COLO668 (cell line): ENCODE results near the gene TMEM258.

Source experiments
- DNase-seq: peaks from one replicate; lab custom pipeline; 2025; ENCODE audit not compliant: unreplicated experiment; lab: John Stamatoyannopoulos, UW

The TMEM258 gene

DNA sequence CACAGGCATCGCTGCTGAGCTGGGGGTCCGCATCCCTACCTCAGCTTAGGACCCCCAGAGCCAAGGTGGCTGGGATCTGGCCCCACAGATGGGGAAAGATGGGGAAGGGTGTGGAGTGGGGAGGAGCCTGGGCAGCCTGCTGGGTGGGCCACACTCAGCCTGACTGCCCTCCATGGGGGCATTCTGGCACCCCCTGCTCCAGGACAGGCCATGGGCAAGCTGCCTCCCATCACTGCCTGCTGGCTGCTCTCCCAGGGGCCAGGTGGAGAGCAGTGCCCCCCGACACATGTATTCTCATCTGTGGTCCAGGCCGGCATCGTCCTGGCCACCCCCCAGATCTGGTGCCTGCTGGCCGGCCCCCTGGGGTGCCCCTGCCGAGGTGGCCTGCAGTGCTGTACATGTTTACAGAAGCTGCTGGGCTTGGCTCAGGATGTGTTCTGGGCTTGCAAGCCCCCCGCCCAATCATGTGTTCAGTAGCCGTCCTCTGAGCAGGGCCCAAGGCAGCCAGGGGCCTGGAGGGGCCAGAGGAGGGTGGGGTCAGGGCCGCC, 47.7 kb downstream of the TMEM258 start:
- DNase-seq = no peak

DNA sequence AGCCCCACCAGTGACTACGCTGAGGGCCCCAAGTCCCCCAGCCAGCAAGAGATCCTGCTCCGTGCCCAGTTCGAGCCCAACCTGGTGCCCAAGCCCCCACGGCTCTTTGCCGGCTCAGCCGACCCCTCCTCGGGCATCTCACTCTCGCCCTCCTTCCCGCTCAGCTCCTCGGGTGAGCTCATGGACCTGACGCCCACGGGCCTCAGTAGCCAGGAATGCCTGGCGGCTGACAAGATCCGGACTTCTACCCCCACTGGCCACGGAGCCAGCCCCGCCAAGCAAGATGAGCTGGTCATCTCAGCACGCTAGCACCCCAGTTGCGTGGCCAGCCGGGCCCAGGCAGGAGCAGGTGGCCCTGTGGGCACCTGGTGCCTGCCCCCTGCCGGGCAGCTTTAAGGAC, 48.2 kb downstream of the TMEM258 start:
- no peak for DNase-seq

DNA sequence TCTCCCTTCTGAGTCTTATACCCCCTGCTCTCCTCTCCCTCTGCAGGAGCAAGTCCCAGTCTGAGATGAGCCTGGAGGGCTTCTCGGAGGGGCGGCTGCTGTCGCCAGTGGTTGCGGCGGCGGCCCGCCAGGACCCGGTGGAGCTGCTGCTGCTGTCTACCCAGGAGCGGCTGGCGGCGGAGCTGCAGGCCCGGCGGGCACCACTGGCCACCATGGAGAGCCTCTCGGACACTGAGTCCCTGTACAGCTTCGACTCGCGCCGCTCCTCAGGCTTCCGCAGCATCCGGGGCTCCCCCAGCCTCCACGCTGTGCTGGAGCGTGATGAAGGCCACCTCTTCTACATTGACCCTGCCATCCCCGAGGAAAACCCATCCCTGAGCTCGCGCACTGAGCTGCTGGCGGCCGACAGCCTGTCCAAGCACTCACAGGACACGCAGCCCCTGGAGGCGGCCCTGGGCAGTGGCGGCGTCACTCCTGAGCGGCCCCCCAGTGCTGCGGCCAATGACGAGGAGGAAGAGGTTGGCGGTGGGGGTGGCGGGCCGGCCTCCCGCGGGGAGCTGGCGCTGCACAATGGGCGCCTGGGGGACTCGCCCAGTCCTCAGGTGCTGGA, 48.8 kb downstream of the TMEM258 start:
- no peak for DNase-seq

DNA sequence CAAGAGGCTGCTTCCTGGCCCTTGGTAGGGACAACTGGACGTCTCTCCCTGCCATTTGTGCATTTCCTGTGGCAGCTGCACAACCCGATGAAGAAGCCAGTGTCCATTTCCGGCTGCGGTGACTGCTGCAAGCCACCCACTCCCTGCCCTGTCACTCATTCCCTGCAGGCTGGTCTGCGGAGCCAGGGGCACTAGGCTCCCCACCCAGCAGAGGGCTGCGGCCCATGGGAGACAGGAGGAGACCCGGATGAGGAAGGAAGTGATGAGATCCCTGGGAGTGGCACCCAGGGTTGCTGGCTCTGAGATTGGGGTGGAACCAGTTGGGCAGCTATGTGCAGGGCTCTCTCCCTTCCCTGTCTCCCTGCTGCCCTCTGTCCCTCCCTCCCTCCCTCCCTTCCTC, 50.0 kb downstream of the TMEM258 start:
- no peak for DNase-seq

DNA sequence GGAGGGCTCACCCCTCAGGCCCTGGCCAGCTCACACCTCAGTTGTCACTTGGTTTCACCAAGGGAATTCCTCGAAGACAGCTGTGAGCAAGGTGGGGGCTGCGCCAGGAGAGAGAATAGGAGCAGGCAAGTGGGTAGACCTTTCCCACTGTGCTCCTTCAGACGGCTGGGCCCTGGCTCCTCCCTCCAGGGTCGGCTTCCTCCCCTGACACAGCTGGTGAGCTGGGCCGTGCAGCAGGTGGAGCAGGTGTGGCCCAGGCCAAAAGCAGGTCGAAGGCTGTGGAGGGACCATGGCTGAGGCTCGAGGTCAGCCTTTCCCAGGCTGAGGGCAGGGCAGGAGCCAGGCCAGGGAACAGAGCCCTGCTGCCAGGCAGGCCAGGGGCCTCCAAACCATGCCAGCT, 52.4 kb downstream of the TMEM258 start:
- DNase-seq = no peak

DNA sequence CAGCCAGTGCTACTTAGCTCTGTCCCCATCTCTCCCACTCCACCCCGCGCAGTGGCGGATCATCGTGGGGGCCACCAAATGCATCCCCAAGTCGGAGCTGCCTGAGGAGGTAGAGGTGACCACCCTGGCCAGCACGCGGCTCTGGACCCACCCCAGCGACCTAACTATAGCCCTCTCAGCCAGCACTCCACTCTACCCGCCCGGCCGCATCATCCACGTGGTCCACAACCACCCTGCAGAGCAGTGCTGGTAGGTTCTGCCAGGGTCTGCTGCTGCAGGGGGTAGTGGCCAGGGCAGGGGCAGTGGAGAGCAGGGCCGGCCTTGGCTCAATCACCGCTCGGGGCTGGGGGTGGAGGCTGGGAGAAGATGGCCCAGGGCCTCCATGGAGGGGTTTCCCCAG, 53.0 kb downstream of the TMEM258 start:
- no peak for DNase-seq
